K562 (cell line): ENCODE results near the gene SHB. TPM values are rescaled to one million over a fixed set of nuclear protein-coding genes. Genes with fewer than 3 reads are reported as not detected.

ENCODE experiments used
- ATAC-seq: fragments of 200-7000 bp; cut with Tn5 transposase; 3 replicates; pipeline ENCODE4 v1.9.1; 2020; ENCODE audit warnings: moderate library complexity
- BruUV-seq: library from RNA; stranded (reverse); fragments of 400-500 nt; replicated peaks from 2 replicates; lab custom pipeline; 2021; lab: Mats Ljungman, UMichigan
- CTCF ChIA-PET: fragments of 300-600 bp; formaldehyde crosslinking; extraction: SDS; loops from one replicate; lab custom pipeline; 2021; ENCODE audit warnings: low intra/inter-chr PET ratio; lab: Yijun Ruan, JAX
- POLR2A ChIA-PET: fragments of 300-600, 350-650 bp; sonication (Branson Sonifier 250); formaldehyde crosslinking; extraction: SDS; loops from one replicate; lab custom pipeline; 2021; ENCODE audit warnings: antibody characterized with exemption, inconsistent platforms; lab: Yijun Ruan, JAX
- DNase-seq, 4 experiments: peaks; one replicate each; pipeline versions ENCODE4 v3.0.0 to v3.0.0-alpha.2; 2011 to 2018; ENCODE audit warnings: low spot score in 3 of 4, mixed read lengths in 3 of 4; ENCODE audit errors: extremely low read depth in 1 of 4
- FAIRE-seq: peaks from 2 replicates; lab custom pipeline; 2011; peaks lifted over from hg19 to GRCh38; lab: Jason Lieb, UNC
- H2AFZ ChIP-seq: 2 replicates; pipeline ENCODE4 v1.6.0; 2011; ENCODE audit warnings: low read depth, low read length, control low read depth, inconsistent platforms
- H3K27ac ChIP-seq: fragments of 200-600 bp; 3 replicates; pipeline ENCODE4 v1.8.0; 2011; ENCODE audit warnings: low read depth, mild to moderate bottlenecking, control low read depth, inconsistent platforms, low read length, moderate library complexity, mixed read lengths; ENCODE audit errors: extremely low read depth
- H3K27me3 ChIP-seq, 2 experiments: fragments of 300-600 bp in 1 of 2; 2 replicates in 1 of 2; 3 replicates in 1 of 2; pipeline versions ENCODE4 v1.6.0 to v1.8.0; 2011; ENCODE audit warnings: inconsistent platforms in 2 of 2, low read length in 2 of 2, mild to moderate bottlenecking in 1 of 2, mixed read lengths in 1 of 2, moderate library complexity in 1 of 2; ENCODE audit not compliant: control insufficient read depth in 2 of 2, insufficient read depth in 2 of 2
- H3K36me3 ChIP-seq: fragments of 300-600 bp; 3 replicates; pipeline ENCODE4 v1.8.0; 2011; ENCODE audit warnings: mild to moderate bottlenecking, low read length, inconsistent platforms; ENCODE audit not compliant: control insufficient read depth, insufficient read depth
- H3K4me1 ChIP-seq, 2 experiments: fragments of 200-600 bp in 1 of 2; replicated peaks in 1 of 2; 2 replicates in 1 of 2; 3 replicates in 1 of 2; pipeline versions ENCODE4 v1.5.1 to v1.8.0; 2011; ENCODE audit warnings: inconsistent platforms in 2 of 2, low read length in 2 of 2, mild to moderate bottlenecking in 1 of 2, mixed read lengths in 1 of 2, moderate library complexity in 1 of 2; ENCODE audit not compliant: control insufficient read depth in 2 of 2, insufficient read depth in 2 of 2
- H3K4me2 ChIP-seq: 2 replicates; pipeline ENCODE4 v1.6.1; 2011; ENCODE audit warnings: low read length, control low read depth, inconsistent platforms, mixed read lengths; ENCODE audit not compliant: insufficient read depth
- H3K4me3 ChIP-seq: fragments of 200-600 bp; sonication (generic), shearing (Covaris generic); 2 replicates; pipeline ENCODE4 v1.5.1; 2016; ENCODE audit warnings: control low read depth, inconsistent platforms
- H3K79me2 ChIP-seq: fragments of 200-600 bp; 3 replicates; pipeline ENCODE4 v1.8.0; 2011; ENCODE audit warnings: low read length, inconsistent platforms; ENCODE audit not compliant: control insufficient read depth, insufficient read depth
- H3K9ac ChIP-seq, 2 experiments: 2 replicates each; pipeline versions ENCODE4 v1.6.0 to v1.6.1; 2011; ENCODE audit warnings: low read depth in 2 of 2, low read length in 2 of 2, control low read depth in 1 of 2, inconsistent platforms in 1 of 2, mild to moderate bottlenecking in 1 of 2, mixed read lengths in 1 of 2; ENCODE audit not compliant: insufficient read depth in 1 of 2
- H3K9me1 ChIP-seq: one replicate; pipeline ENCODE4 v1.6.0; 2011; ENCODE audit warnings: inconsistent platforms, mild to moderate bottlenecking, low read length, moderate library complexity; ENCODE audit not compliant: control insufficient read depth, insufficient read depth
- H3K9me3 ChIP-seq: replicated peaks from 2 replicates; pipeline ENCODE4 v1.5.1; 2011; ENCODE audit warnings: low read depth, low read length, inconsistent platforms; ENCODE audit not compliant: control insufficient read depth, insufficient read depth
- H4K20me1 ChIP-seq: replicated peaks from 2 replicates; pipeline ENCODE4 v1.6.1; 2011; ENCODE audit warnings: low read length, inconsistent platforms, mixed read lengths; ENCODE audit not compliant: control insufficient read depth, insufficient read depth
- CBX8 ChIP-seq: fragments of 200-600 bp; sonication (generic); IDR thresholded peaks from 2 replicates; pipeline ENCODE4 v1.6.1; 2012; ENCODE audit warnings: borderline replicate concordance, mixed run types, low read depth, mild to moderate bottlenecking, moderate library complexity, mixed read lengths, low read length, control low read depth, inconsistent platforms; ENCODE audit not compliant: poor library complexity, severe bottlenecking; ENCODE audit errors: extremely low read depth
- EGR1 ChIP-seq: fragments of 450-650 bp; conservative IDR thresholded peaks from 2 replicates; pipeline ENCODE4 v1.6.1; 2017; ENCODE audit warnings: mild to moderate bottlenecking
- FOXM1 ChIP-seq, 2 experiments: fragments of 450-650 bp in 1 of 2; sonication (generic) in 1 of 2; formaldehyde crosslinking in 1 of 2; IDR thresholded peaks; 2 replicates each; pipeline versions ENCODE4 v1.6.1 to v1.9.0; 2017 to 2022; ENCODE audit warnings: low read depth in 2 of 2, mild to moderate bottlenecking in 2 of 2, missing genetic modification reagents in 1 of 2, moderate library complexity in 1 of 2
- HDAC1 ChIP-seq, 2 experiments: fragments of 450-650 bp; IDR thresholded peaks; 2 replicates each; pipeline ENCODE4 v1.6.1; 2016 to 2017; ENCODE audit warnings: inconsistent platforms in 1 of 2, mild to moderate bottlenecking in 1 of 2, moderate library complexity in 1 of 2
- MLX ChIP-seq, 2 experiments: fragments of 450-650 bp in 1 of 2; sonication (generic) in 1 of 2; formaldehyde crosslinking; conservative IDR thresholded peaks; 2 replicates each; pipeline versions ENCODE4 v1.4.0 to v1.8.1; 2020 to 2022; ENCODE audit warnings: mild to moderate bottlenecking in 1 of 2, missing genetic modification reagents in 1 of 2
- MTA1 ChIP-seq: fragments of 450-650 bp; IDR thresholded peaks from 2 replicates; pipeline ENCODE4 v1.6.1; 2017; ENCODE audit warnings: borderline replicate concordance
- SAFB ChIP-seq: fragments of 200-400 bp; formaldehyde crosslinking; IDR thresholded peaks from 2 replicates; pipeline ENCODE4 v1.6.1; 2017; ENCODE audit warnings: low read depth, low read length, borderline replicate concordance
- SLC30A9 ChIP-seq: fragments of 250-450 bp; sonication (Bioruptor Pico); IDR thresholded peaks from 2 replicates; pipeline ENCODE4 v1.8.0; 2022; ENCODE audit warnings: mild to moderate bottlenecking, moderate library complexity
- SRSF3 ChIP-seq: fragments of 200-400 bp; formaldehyde crosslinking; IDR thresholded peaks from 2 replicates; pipeline ENCODE4 v1.6.1; 2016; ENCODE audit warnings: mild to moderate bottlenecking, low read length, moderate library complexity; ENCODE audit not compliant: insufficient read depth
- THRAP3 ChIP-seq: fragments of 450-650 bp; IDR thresholded peaks from 2 replicates; pipeline ENCODE4 v1.6.1; 2016; ENCODE audit warnings: mild to moderate bottlenecking, inconsistent platforms, borderline replicate concordance
- ZNF253 ChIP-seq: fragments of 250-450 bp; sonication (Bioruptor Pico); conservative IDR thresholded peaks from 2 replicates; pipeline ENCODE4 v1.6.1; 2021; ENCODE audit warnings: mild to moderate bottlenecking
- ZNF507 ChIP-seq: conservative IDR thresholded peaks from 2 replicates; pipeline ENCODE4 v1.6.1; 2017; ENCODE audit warnings: missing genetic modification characterization, missing compliant biosample characterization
- ZNF695 ChIP-seq: fragments of 450-650 bp; formaldehyde crosslinking; IDR thresholded peaks from 2 replicates; pipeline ENCODE4 v1.4.0; 2020; ENCODE audit warnings: mild to moderate bottlenecking, moderate library complexity
- WGBS: fragments of 100-300 bp; shearing (Covaris generic); methylation state at CpG from one replicate; pipeline ENCODE4 v1.1.6; 2016; ENCODE audit warnings: low coverage, mixed read lengths; ENCODE audit not compliant: insufficient coverage; ENCODE audit errors: missing lambda C conversion rate; 5-methylcytosine and 5-hydroxymethylcytosine counted together
- in situ Hi-C: fragments of 300-500 bp; cut with MboI; formaldehyde crosslinking; loops from 4 replicates; pipeline ENCODE4 v1.15.0; 2018; ENCODE audit warnings: inconsistent platforms, mixed read lengths
- intact Hi-C: fragments of 100-400 bp; cut with micrococcal nuclease; formaldehyde crosslinking; loops from 2 replicates; pipeline ENCODE4 v1.14.2; 2022
- polyA plus RNA-seq, 8 experiments: library from polyadenylated mRNA; depleted of rRNA in 4 of 8; stranded (reverse) in 5 of 8; unstranded in 3 of 8; fragments of >200 nt; fragmentation: Nextera tagmentation in 2 of 8; fragmentation: Illumina TruSeq in 1 of 8; extraction: Ambion mirVana in 2 of 8; extraction: Trizol in 1 of 8; gene quantifications; 2 replicates each; pipeline versions ENCODE4 v1.2.1 to v1.2.3, GENCODE V29; 2011 to 2014; ENCODE audit warnings: inconsistent platforms in 1 of 8, missing spikeins in 1 of 8
- total RNA-seq, 7 experiments: library from RNA; depleted of rRNA in 6 of 7; stranded (reverse); fragments of >200 nt in 6 of 7; fragmentation: Illumina TruSeq in 2 of 7; extraction: Trizol in 2 of 7; gene quantifications; 2 replicates each; pipeline versions ENCODE4 v1.2.1 to v1.2.3, GENCODE V29; 2011 to 2021; ENCODE audit warnings: low replicate concordance in 1 of 7
- TF ChIP-seq, protein P1 (sequence below): sonication (generic); formaldehyde crosslinking; IDR thresholded peaks from 2 replicates; pipeline ENCODE4 v1.8.1; 2023; ENCODE audit warnings: mild to moderate bottlenecking, missing genetic modification reagents, moderate library complexity

The SHB gene
- total and polyA plus RNA-seq, 9 of the 15 experiments (the other 6 are each of a cell fraction or from before 2014, with no cell fraction given) = 0.78 to 16.0 (median 5.3) TPM

DNA sequence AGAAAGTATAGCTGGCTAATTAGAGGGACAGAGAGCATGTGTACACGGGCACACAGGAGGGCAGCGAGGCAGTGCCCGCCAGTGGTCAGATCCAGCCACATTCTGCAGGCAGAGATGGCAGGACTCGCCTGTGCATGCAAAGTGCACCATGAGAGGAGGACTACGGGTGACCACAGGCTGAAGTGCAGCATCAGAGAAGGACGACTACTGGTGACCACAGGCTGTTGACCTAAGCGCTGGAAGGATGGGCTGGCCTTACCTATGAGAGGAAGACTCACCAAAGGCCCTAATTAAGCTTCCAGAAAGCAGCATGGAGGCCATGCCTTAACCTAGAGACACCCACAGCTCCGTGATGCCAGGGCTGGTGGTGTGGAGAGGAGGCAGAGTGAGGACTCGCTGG is 110.9 kb downstream of the SHB start:
- CTCF ChIA-PET = no interaction called here
- H3K4me1 ChIP-seq = peaks cover 33 to 41% of the 10 kb centered on the region in 2 experiments
- no peak for FAIRE-seq
- TF ChIP-seq, protein P1, sequence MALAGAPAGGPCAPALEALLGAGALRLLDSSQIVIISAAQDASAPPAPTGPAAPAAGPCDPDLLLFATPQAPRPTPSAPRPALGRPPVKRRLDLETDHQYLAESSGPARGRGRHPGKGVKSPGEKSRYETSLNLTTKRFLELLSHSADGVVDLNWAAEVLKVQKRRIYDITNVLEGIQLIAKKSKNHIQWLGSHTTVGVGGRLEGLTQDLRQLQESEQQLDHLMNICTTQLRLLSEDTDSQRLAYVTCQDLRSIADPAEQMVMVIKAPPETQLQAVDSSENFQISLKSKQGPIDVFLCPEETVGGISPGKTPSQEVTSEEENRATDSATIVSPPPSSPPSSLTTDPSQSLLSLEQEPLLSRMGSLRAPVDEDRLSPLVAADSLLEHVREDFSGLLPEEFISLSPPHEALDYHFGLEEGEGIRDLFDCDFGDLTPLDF = no peak
- no peak for TF ChIP-seq CBX8
- no peak for TF ChIP-seq ZNF507 (tag)
- no peak for TF ChIP-seq EGR1
- no peak for TF ChIP-seq HDAC1 (IDR thresholded peaks at IDR 0.05)
- no peak for TF ChIP-seq ZNF695 (CRISPR knock-in tag)
- TF ChIP-seq ZNF253 (CRISPR knock-in tag) = no peak
- no peak for TF ChIP-seq MLX (CRISPR knock-in tag; conservative IDR thresholded peaks at IDR 0.05)
- TF ChIP-seq SLC30A9 (CRISPR knock-in tag) = no peak
- TF ChIP-seq FOXM1 (IDR thresholded peaks at IDR 0.05; ENCODE audit: low read depth) = no peak
- no peak for TF ChIP-seq FOXM1 (CRISPR knock-in tag; IDR thresholded peaks at IDR 0.05; ENCODE audit: low read depth)
- no peak for TF ChIP-seq THRAP3
- no peak for TF ChIP-seq SRSF3
- TF ChIP-seq MTA1 = no peak
- TF ChIP-seq SAFB = no peak
- TF ChIP-seq, all 486 proteins: peak for 0
- intact Hi-C loops (no loop called here), in situ Hi-C loops (no loop called here)
- Histone ChIP-seq H2AFZ (no peak overlapping the region), H3K9me1 (peaks cover 18% of the 10 kb centered on the region), H3K9ac (peak overlapping the region in 1 of 2 experiments; percentile 46; a peak in 2 of 4 replicates), H3K27ac (no peak overlapping the region), H3K36me3 (peaks cover 22% of the 10 kb centered on the region; the same call in 2 of the 3 replicates), H3K4me2 (no peak overlapping the region), H3K9me3 (no peaks in the 10 kb centered on the region), H3K27me3 (no peaks in the 10 kb centered on the region), H3K4me3 (no peak overlapping the region), H4K20me1 (peaks cover 14% of the 10 kb centered on the region), H3K79me2 (no peaks in the 10 kb centered on the region)
- 57% methylated on average over 9 of the region's 9 CpGs for WGBS
- no TSS peak for BruUV-seq
- POLR2A ChIA-PET = interaction anchor here (0.7 to 1.4 kb wide), 2 partner anchors 9 to 16 kb away, joined by 3 to 5 read pairs; no protein-coding TSS in a partner anchor
- DNase-seq (no peak), ATAC-seq (no peak)
